CD14-positive monocyte (primary cell): ENCODE data around the gene RABEPK. TPM values are rescaled to one million over a fixed set of nuclear protein-coding genes. Genes with fewer than 3 reads are reported as not detected.

Experiments
- DNase-seq, 3 donors: peaks; one replicate each; pipeline ENCODE4 v3.0.0-alpha.2; 2011 to 2022
- H2AFZ ChIP-seq: 2 replicates; pipeline ENCODE4 v1.6.0; 2012; ENCODE audit warnings: mild to moderate bottlenecking, low read depth, low read length, inconsistent platforms; ENCODE audit not compliant: insufficient read depth, poor library complexity, severe bottlenecking
- H3K27ac ChIP-seq, 2 donors: 1 replicate in 1 of 2; 2 replicates in 1 of 2; pipeline ENCODE4 v1.5.1; 2012 to 2013; ENCODE audit warnings: low read length in 2 of 2, control low read depth in 1 of 2, inconsistent platforms in 1 of 2, low read depth in 1 of 2, mild to moderate bottlenecking in 1 of 2
- H3K27me3 ChIP-seq, 2 donors: one replicate each; pipeline versions ENCODE4 v1.6.0 to v1.6.1; 2011 to 2013; ENCODE audit warnings: low read length in 2 of 2; ENCODE audit not compliant: control insufficient read depth in 2 of 2, insufficient read depth in 2 of 2
- H3K36me3 ChIP-seq, 2 donors: replicated peaks in 1 of 2; 1 replicate in 1 of 2; 2 replicates in 1 of 2; pipeline versions ENCODE4 v1.5.1 to v1.6.1; 2012 to 2013; ENCODE audit warnings: low read length in 2 of 2, control low read depth in 1 of 2, inconsistent platforms in 1 of 2, mild to moderate bottlenecking in 1 of 2; ENCODE audit not compliant: insufficient read depth in 2 of 2, control insufficient read depth in 1 of 2
- H3K4me1 ChIP-seq, 2 donors: 1 replicate in 1 of 2; 2 replicates in 1 of 2; pipeline versions ENCODE4 v1.5.1 to v1.6.1; 2012 to 2013; ENCODE audit warnings: low read length in 2 of 2, control low read depth in 1 of 2, inconsistent platforms in 1 of 2, mild to moderate bottlenecking in 1 of 2, moderate library complexity in 1 of 2; ENCODE audit not compliant: insufficient read depth in 2 of 2, control insufficient read depth in 1 of 2
- H3K4me2 ChIP-seq: replicated peaks from 2 replicates; pipeline ENCODE3; 2012; ENCODE audit warnings: low read length, moderate library complexity, mild to moderate bottlenecking; ENCODE audit not compliant: poor library complexity, severe bottlenecking; ENCODE audit errors: extremely low read depth
- H3K4me3 ChIP-seq, 3 experiments: fragments of 200-600 bp in 1 of 3; sonication (generic) in 1 of 3; replicated peaks in 1 of 3; 1 replicate in 2 of 3; 2 replicates in 1 of 3; pipeline ENCODE4 v1.5.1; 2011 to 2013; ENCODE audit warnings: low read length in 3 of 3, mild to moderate bottlenecking in 3 of 3, control low read depth in 2 of 3, low read depth in 2 of 3, inconsistent platforms in 1 of 3, moderate library complexity in 1 of 3
- H3K79me2 ChIP-seq: 2 replicates; pipeline ENCODE4 v1.6.0; 2012; ENCODE audit warnings: mild to moderate bottlenecking, control low read depth, inconsistent platforms, low read length, moderate library complexity; ENCODE audit not compliant: insufficient read depth
- H3K9ac ChIP-seq: 2 replicates; pipeline ENCODE4 v1.6.0; 2017; ENCODE audit warnings: low read length, mild to moderate bottlenecking; ENCODE audit not compliant: insufficient read depth, poor library complexity, severe bottlenecking
- H3K9me3 ChIP-seq, 2 donors: replicated peaks in 1 of 2; 1 replicate in 1 of 2; 2 replicates in 1 of 2; pipeline versions ENCODE4 v1.5.1 to v1.6.1; 2012 to 2013; ENCODE audit warnings: low read length in 2 of 2, control low read depth in 1 of 2; ENCODE audit not compliant: control insufficient read depth in 1 of 2, insufficient read depth in 1 of 2
- H4K20me1 ChIP-seq: 2 replicates; pipeline ENCODE4 v1.6.0; 2012; ENCODE audit warnings: mild to moderate bottlenecking, low read length, control low read depth, moderate library complexity; ENCODE audit not compliant: insufficient read depth
- H3K27ac Mint-ChIP-seq, 7 donors: one replicate each; pipeline ENCODE4 v1.8.0; 2020; ENCODE audit warnings: mild to moderate bottlenecking in 7 of 7, mixed read lengths in 7 of 7, moderate library complexity in 6 of 7, inconsistent platforms in 2 of 7
- H3K27me3 Mint-ChIP-seq, 3 donors: one replicate each; pipeline ENCODE4 v1.8.0; 2021 to 2022; ENCODE audit warnings: low read depth in 3 of 3, mild to moderate bottlenecking in 3 of 3, mixed read lengths in 3 of 3, moderate library complexity in 3 of 3, inconsistent platforms in 1 of 3
- H3K36me3 Mint-ChIP-seq, 2 donors: one replicate each; pipeline ENCODE4 v1.8.0; 2020; ENCODE audit warnings: mixed read lengths in 2 of 2, inconsistent platforms in 1 of 2, mild to moderate bottlenecking in 1 of 2
- H3K4me1 Mint-ChIP-seq: one replicate; pipeline ENCODE4 v1.8.0; 2020; ENCODE audit warnings: mild to moderate bottlenecking, mixed read lengths
- H3K4me3 Mint-ChIP-seq, 2 donors: one replicate each; pipeline ENCODE4 v1.8.0; 2020; ENCODE audit warnings: mild to moderate bottlenecking in 2 of 2, mixed read lengths in 2 of 2, moderate library complexity in 1 of 2
- H3K9me3 Mint-ChIP-seq, 7 donors: one replicate each; pipeline ENCODE4 v1.8.0; 2020 to 2022; ENCODE audit warnings: mixed read lengths in 7 of 7, mild to moderate bottlenecking in 6 of 7, moderate library complexity in 6 of 7, inconsistent platforms in 2 of 7
- WGBS: methylation state at CpG from one replicate; pipeline ENCODE4 v1.1.5; 2013; ENCODE audit warnings: missing lambda C conversion rate; ENCODE audit not compliant: insufficient coverage; 5-methylcytosine and 5-hydroxymethylcytosine counted together
- intact Hi-C, 2 donors: fragments of 100-400 bp; cut with micrococcal nuclease; formaldehyde crosslinking; loops; one replicate each; pipeline versions ENCODE4 v1.15.0 to v1.15.1; 2023
- polyA plus RNA-seq, 3 donors: library from polyadenylated mRNA; depleted of rRNA in 1 of 3; unstranded in 2 of 3; stranded (reverse) in 1 of 3; fragments of 300-500 nt in 2 of 3; fragments of >200 nt in 1 of 3; fragmentation: Illumina TruSeq in 2 of 3; gene quantifications; 1 replicate in 2 of 3; 2 replicates in 1 of 3; pipeline ENCODE4 v1.2.3, GENCODE V29; 2012 to 2021
- TF ChIP-seq, protein P1 (sequence below): fragments of 200-600 bp; IDR thresholded peaks from one replicate; pipeline ENCODE4 v1.8.0; 2022; ENCODE audit warnings: antibody characterized with exemption, mild to moderate bottlenecking

RABEPK gene
- polyA plus RNA-seq, 3 donors: 9.5 to 18.5 (median 17.5) TPM

- Histone ChIP-seq H3K36me3 (peaks cover 6 to 15% of the 10 kb centered on the region in 2 donors), H3K4me3 (no peak overlapping the region), H2AFZ (no peak overlapping the region), H3K79me2 (peaks cover 99% of the 10 kb centered on the region), H3K9me3 (no peaks in the 10 kb centered on the region), H3K4me1 (peaks cover 11 to 18% of the 10 kb centered on the region in 2 donors), H3K4me2 (no peak overlapping the region), H3K27me3 (no peaks in the 10 kb centered on the region), H3K27ac (peak overlapping the region in 1 of 2 donors; percentile 41), H4K20me1 (peaks cover 92% of the 10 kb centered on the region), H3K9ac (no peak overlapping the region)
- TF ChIP-seq, protein P1, sequence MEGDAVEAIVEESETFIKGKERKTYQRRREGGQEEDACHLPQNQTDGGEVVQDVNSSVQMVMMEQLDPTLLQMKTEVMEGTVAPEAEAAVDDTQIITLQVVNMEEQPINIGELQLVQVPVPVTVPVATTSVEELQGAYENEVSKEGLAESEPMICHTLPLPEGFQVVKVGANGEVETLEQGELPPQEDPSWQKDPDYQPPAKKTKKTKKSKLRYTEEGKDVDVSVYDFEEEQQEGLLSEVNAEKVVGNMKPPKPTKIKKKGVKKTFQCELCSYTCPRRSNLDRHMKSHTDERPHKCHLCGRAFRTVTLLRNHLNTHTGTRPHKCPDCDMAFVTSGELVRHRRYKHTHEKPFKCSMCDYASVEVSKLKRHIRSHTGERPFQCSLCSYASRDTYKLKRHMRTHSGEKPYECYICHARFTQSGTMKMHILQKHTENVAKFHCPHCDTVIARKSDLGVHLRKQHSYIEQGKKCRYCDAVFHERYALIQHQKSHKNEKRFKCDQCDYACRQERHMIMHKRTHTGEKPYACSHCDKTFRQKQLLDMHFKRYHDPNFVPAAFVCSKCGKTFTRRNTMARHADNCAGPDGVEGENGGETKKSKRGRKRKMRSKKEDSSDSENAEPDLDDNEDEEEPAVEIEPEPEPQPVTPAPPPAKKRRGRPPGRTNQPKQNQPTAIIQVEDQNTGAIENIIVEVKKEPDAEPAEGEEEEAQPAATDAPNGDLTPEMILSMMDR: no peak
- intact Hi-C loops: loop anchor here (5.0 to 10.0 kb wide), 2 partner anchors 34 to 56 kb away; no protein-coding TSS in a partner anchor
- Mint-ChIP-seq H3K4me3 (no peak overlapping the region), H3K36me3 (peaks cover 20 to 55% of the 10 kb centered on the region in 2 donors), H3K27me3 (no peaks in the 10 kb centered on the region), H3K9me3 (no peaks in the 10 kb centered on the region), H3K27ac (peak overlapping the region in 3 of 7 donors; percentile 23 to 60 (median 26)), H3K4me1 (peaks cover 23% of the 10 kb centered on the region)
- WGBS: no CpG with 5 or more reads among the region's 5 CpGs
- no peak for DNase-seq
These were observed 70.7 kb downstream of the RABEPK start for GRCh38 chr9:125271081-125271480.

- H4K20me1 ChIP-seq: peaks cover 94% of the 10 kb centered on the region
- H2AFZ ChIP-seq: no peak overlapping the region
- Mint-ChIP-seq H3K27me3 (no peaks in the 10 kb centered on the region), H3K4me1 (peaks cover 26% of the 10 kb centered on the region), H3K36me3 (peaks cover 14 to 46% of the 10 kb centered on the region in 2 donors), H3K9me3 (no peaks in the 10 kb centered on the region), H3K27ac (peak overlapping the region in 6 of 7 donors; percentile 19 to 79 (median 52)), H3K4me3 (peak overlapping the region in 1 of 2 donors; percentile 35)
- peak overlapping the region in 1 of 2 donors; percentile 73 for H3K27ac ChIP-seq
- intact Hi-C loops: loop anchor here (5.0 to 10.0 kb wide), 2 partner anchors 35 to 58 kb away; no protein-coding TSS in a partner anchor
- no CpG with 5 or more reads among the region's 3 CpGs for WGBS
- no peaks in the 10 kb centered on the region for H3K27me3 ChIP-seq
- peak; percentile 9 to 34 (median 13) for DNase-seq
- H3K4me2 ChIP-seq: peak overlapping the region; percentile 41
- no peak overlapping the region for H3K9ac ChIP-seq
- H3K4me3 ChIP-seq: peak overlapping the region in 1 of 3 experiments; percentile 23
- H3K36me3 ChIP-seq: peaks cover 4 to 5% of the 10 kb centered on the region in 2 donors
- peaks cover 11 to 18% of the 10 kb centered on the region in 2 donors for H3K4me1 ChIP-seq
- TF ChIP-seq, protein P1: no peak
- peaks cover 100% of the 10 kb centered on the region for H3K79me2 ChIP-seq
- H3K9me3 ChIP-seq: no peaks in the 10 kb centered on the region
These were observed 72.4 kb downstream of the RABEPK start for GRCh38 chr9:125272697-125273096.
